GM12874 (cell line): Measurements from ENCODE around the gene SMIM7.

ENCODE experiments used
- CTCF ChIP-seq: IDR thresholded peaks from 2 replicates; pipeline ENCODE4 v1.5.1; 2011; ENCODE audit warnings: low read depth, mild to moderate bottlenecking, control low read depth, low read length, moderate library complexity; ENCODE audit not compliant: insufficient read depth

The SMIM7 gene

GRCh38 chr19:16637535-16637934 is 22.4 kb downstream of the SMIM7 start:
- TF ChIP-seq CTCF, result no peak

- TF ChIP-seq CTCF, result no peak
Measured at GRCh38 chr19:16631465-16631864, 28.5 kb downstream of the SMIM7 start.

- no peak for TF ChIP-seq CTCF
Measured at GRCh38 chr19:16628984-16629691, 30.8 kb downstream of the SMIM7 start.

- TF ChIP-seq CTCF, result 0 out of 2 replicates have a peak, but pooled peaks have one; percentile 1
Measured at GRCh38 chr19:16628183-16628983, 31.6 kb downstream of the SMIM7 start, which contains the start of gene MED26. Gene MED26 (minus strand): TSS chr19:16628204. CDS start chr19:16627943, 261 bp downstream.

- TF ChIP-seq CTCF, result no peak
Measured at GRCh38 chr19:16627928-16628182, 32.1 kb downstream of the SMIM7 start.

GRCh38 chr19:16627193-16627927 is 32.6 kb downstream of the SMIM7 start:
- TF ChIP-seq CTCF, result no peak

GRCh38 chr19:16626796-16627192 is 33.1 kb downstream of the SMIM7 start:
- TF ChIP-seq CTCF, result no peak
